Tibial nerve (tissue), 3 donors: Measurements from ENCODE around the gene SPATA32.

Experiments used
- EP300 ChIP-seq, 2 donors: sonication (generic); formaldehyde crosslinking; IDR thresholded peaks; one replicate each; pipeline ENCODE4 v1.6.1; 2017; ENCODE audit warnings: antibody characterized with exemption in 2 of 2, mild to moderate bottlenecking in 1 of 2
- POLR2A ChIP-seq, 2 donors: fragments of 450-650 bp; IDR thresholded peaks; one replicate each; pipeline ENCODE4 v1.6.1; 2017; ENCODE audit warnings: antibody characterized with exemption in 2 of 2, mild to moderate bottlenecking in 2 of 2, moderate library complexity in 2 of 2

DNA sequence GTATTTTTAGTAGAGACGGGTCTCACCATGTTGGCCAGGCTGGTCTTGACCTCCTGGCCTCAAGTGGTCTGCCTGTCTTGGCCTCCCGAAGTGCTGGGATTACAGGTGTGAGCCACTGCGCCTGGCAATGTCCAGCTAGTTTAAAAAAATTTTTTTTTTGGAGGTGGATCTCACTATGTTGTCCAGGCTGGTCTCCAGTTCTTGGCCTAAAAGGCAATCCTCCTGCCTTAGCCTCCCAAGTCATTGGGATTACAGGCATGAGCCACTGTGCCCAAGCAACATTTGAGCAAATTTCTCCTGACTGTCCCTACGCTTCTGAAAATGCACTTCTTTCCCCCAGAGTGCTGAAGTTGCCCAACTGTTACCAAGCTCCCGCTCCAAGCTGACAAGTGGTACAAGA lies 46.9 kb upstream of the SPATA32 start:
- no peak for TF ChIP-seq POLR2A (IDR thresholded peaks at IDR 0.05)
- TF ChIP-seq EP300 (IDR thresholded peaks at IDR 0.05) = no peak
